Measurements from ENCODE around the gene CIAO2A. TPM values are rescaled to one million over a fixed set of nuclear protein-coding genes. Genes with fewer than 3 reads are reported as not detected.

Gene CIAO2A
- total RNA-seq, 6 experiments from 2014 or later, result 84.2 to 186 (median 126) TPM

- ATAC-seq, result no peak
Measured at GRCh38 chr15:64029110-64029509, 64.5 kb downstream of the CIAO2A start.

GRCh38 chr15:64026591-64026990 lies 67.0 kb downstream of the CIAO2A start:
- Histone ChIP-seq H3K27ac (no peak overlapping the region), H3K9me3 (no peaks in the 10 kb centered on the region), H3K4me1 (peaks cover 0 to 22% (median 7%) of the 10 kb centered on the region in 4 donors), H3K27me3 (no peaks in the 10 kb centered on the region), H3K36me3 (no peaks in the 10 kb centered on the region), H3K4me3 (no peak overlapping the region)
- TF ChIP-seq CTCF (IDR thresholded peaks at IDR 0.05), result no peak
- TF ChIP-seq POLR2A (IDR thresholded peaks at IDR 0.05), result no peak
- intact Hi-C loops (cut with DNase I), result no loop called here
- DNase-seq (no peak), ATAC-seq (peak in 3 of 4 donors; percentile 10 to 20 (median 16))
- 83% methylated on average over 2 of the region's 4 CpGs for WGBS (ENCODE audit: insufficient coverage, low coverage, low lambda C conversion rate, missing lambda C conversion rate)

More at GRCh38 chr15:64029110-64029509, 64.5 kb downstream of the CIAO2A start:
- TF ChIP-seq CTCF (IDR thresholded peaks at IDR 0.05) (no peak), POLR2A (IDR thresholded peaks at IDR 0.05) (no peak)
- 70% methylated on average over 4 of the region's 8 CpGs for WGBS (ENCODE audit: insufficient coverage, low coverage, low lambda C conversion rate, missing lambda C conversion rate)
- H3K27ac ChIP-seq, result no peak overlapping the region
- intact Hi-C loops (cut with DNase I), result no loop called here
- H3K36me3 ChIP-seq, result no peaks in the 10 kb centered on the region
- DNase-seq, result no peak
- H3K9me3 ChIP-seq, result no peaks in the 10 kb centered on the region
- H3K4me1 ChIP-seq, result peaks cover 0 to 22% (median 7%) of the 10 kb centered on the region in 4 donors
- H3K4me3 ChIP-seq, result no peak overlapping the region
- H3K27me3 ChIP-seq, result no peaks in the 10 kb centered on the region

- 71% methylated on average over 4 of the region's 5 CpGs for WGBS (ENCODE audit: insufficient coverage, low coverage, low lambda C conversion rate, missing lambda C conversion rate)
- H3K4me3 ChIP-seq, result no peak overlapping the region
- H3K9me3 ChIP-seq, result no peaks in the 10 kb centered on the region
- H3K27ac ChIP-seq, result no peak overlapping the region
- intact Hi-C loops (cut with DNase I), result no loop called here
- H3K27me3 ChIP-seq, result no peaks in the 10 kb centered on the region
- no peak for DNase-seq
- peak in 2 of 4 donors; percentile 8 to 19 for ATAC-seq
- no peaks in the 10 kb centered on the region for H3K36me3 ChIP-seq
- no peak for TF ChIP-seq POLR2A (IDR thresholded peaks at IDR 0.05)
- peak in 2 of 4 donors; percentile 5 to 12 for TF ChIP-seq CTCF (IDR thresholded peaks at IDR 0.05)
- H3K4me1 ChIP-seq, result peaks cover 0 to 36% (median 11%) of the 10 kb centered on the region in 4 donors
Measured at GRCh38 chr15:64024172-64025050, 69.2 kb downstream of the CIAO2A start.

GRCh38 chr15:64023220-64023619 lies 70.4 kb downstream of the CIAO2A start:
- no peaks in the 10 kb centered on the region for H3K27me3 ChIP-seq
- H3K36me3 ChIP-seq, result no peaks in the 10 kb centered on the region
- peaks cover 0 to 48% (median 16%) of the 10 kb centered on the region in 4 donors for H3K4me1 ChIP-seq
- no peak for ATAC-seq
- no peak overlapping the region for H3K27ac ChIP-seq
- DNase-seq, result no peak
- H3K9me3 ChIP-seq, result no peaks in the 10 kb centered on the region
- H3K4me3 ChIP-seq, result no peak overlapping the region
- whole genome bisulfite sequencing (ENCODE audit: insufficient coverage, low coverage, low lambda C conversion rate, missing lambda C conversion rate), result no CpG with 5 or more reads among the region's 1 CpG
- TF ChIP-seq CTCF (IDR thresholded peaks at IDR 0.05) (no peak), POLR2A (IDR thresholded peaks at IDR 0.05) (no peak)
- intact Hi-C loops (cut with DNase I), result no loop called here
